Testis (tissue), 3 donors: Measurements from ENCODE around the gene CYTL1. TPM values are rescaled to one million over a fixed set of nuclear protein-coding genes. Genes with fewer than 3 reads are reported as not detected.
"Not testable (repeated sequence)": the region's sequence is repeated elsewhere in the genome, so short reads cannot be mapped to it uniquely, and the experiment has no call there.

ENCODE experiments used
- DNase-seq: peaks from one replicate; pipeline ENCODE4 v3.0.0-alpha.2; 2019
- H3K27ac ChIP-seq, 2 donors: fragments of 200-600 bp; sonication (generic); one replicate each; pipeline ENCODE4 v1.5.1; 2019
- H3K27me3 ChIP-seq: fragments of 200-600 bp; sonication (generic); one replicate; pipeline ENCODE4 v1.5.1; 2019
- H3K36me3 ChIP-seq: fragments of 200-600 bp; sonication (generic); one replicate; pipeline ENCODE4 v1.5.1; 2017; ENCODE audit warnings: low read depth; ENCODE audit errors: missing control alignments
- H3K4me1 ChIP-seq: fragments of 200-600 bp; sonication (generic); one replicate; pipeline ENCODE4 v1.5.1; 2019
- H3K4me3 ChIP-seq, 2 donors: fragments of 200-600 bp; sonication (generic); one replicate each; pipeline ENCODE4 v1.5.1; 2017 to 2019
- H3K9me3 ChIP-seq: fragments of 200-600 bp; sonication (generic); one replicate; pipeline ENCODE4 v1.5.1; 2017
- CTCF ChIP-seq, 3 experiments: fragments of 450-650 bp in 2 of 3; fragments of 200-600 bp in 1 of 3; sonication (generic) in 1 of 3; IDR thresholded peaks; one replicate each; pipeline ENCODE4 v1.5.1; 2016 to 2019; ENCODE audit warnings: antibody characterized with exemption in 3 of 3, mild to moderate bottlenecking in 2 of 3, moderate library complexity in 1 of 3
- POLR2A ChIP-seq: fragments of 450-650 bp; IDR thresholded peaks from one replicate; pipeline ENCODE4 v1.6.1; 2017; ENCODE audit warnings: antibody characterized with exemption, mild to moderate bottlenecking, moderate library complexity
- WGBS, 2 donors: methylation state at CpG; one replicate each; pipeline ENCODE4 v1.1.5; 2018; 5-methylcytosine and 5-hydroxymethylcytosine counted together
- intact Hi-C: fragments of 100-400 bp; cut with DNase I; formaldehyde crosslinking; loops from one replicate; pipeline ENCODE4 v1.15.1; 2023; ENCODE audit warnings: low total_unique reads
- polyA plus RNA-seq: library from polyadenylated mRNA; stranded (reverse); fragments of 350-450 nt; fragmentation: Illumina TruSeq; extraction: RNeasy Lipid Tissue Mini Kit (QIAGEN cat#74804); gene quantifications from one replicate; pipeline ENCODE4 v1.2.3, GENCODE V29; 2014; ENCODE audit warnings: low read depth, low replicate concordance; ENCODE audit not compliant: insufficient read depth
- total RNA-seq, 2 donors: library from RNA; depleted of rRNA; stranded (reverse); fragments of >200 nt; gene quantifications; one replicate each; pipeline ENCODE4 v1.2.3, GENCODE V29; 2016

The CYTL1 gene
- total and polyA plus RNA-seq, 3 donors from 2014 or later: 0.39 to 3.1 TPM; not detected in 1

- DNase-seq: no peak
- no peaks in the 10 kb centered on the region for H3K4me1 ChIP-seq
- no peaks in the 10 kb centered on the region for H3K9me3 ChIP-seq
- H3K27ac ChIP-seq: no peak overlapping the region
- WGBS, 2 donors: 91 to 93% methylated on average over 3 of the region's 3 CpGs
- H3K36me3 ChIP-seq: no peaks in the 10 kb centered on the region
- H3K4me3 ChIP-seq: no peak overlapping the region
- H3K27me3 ChIP-seq: no peaks in the 10 kb centered on the region
- no peak for TF ChIP-seq CTCF (IDR thresholded peaks at IDR 0.05)
- TF ChIP-seq POLR2A: no peak
- intact Hi-C loops: no loop called here
Measured at GRCh38 chr4:5009796-5010195, 9.5 kb downstream of the CYTL1 start.

GRCh38 chr4:5006932-5007331 lies 12.3 kb downstream of the CYTL1 start:
- DNase-seq, intact Hi-C loops, H3K27ac ChIP-seq, H3K36me3 ChIP-seq, H3K9me3 ChIP-seq, H3K4me1 ChIP-seq, H3K27me3 ChIP-seq, H3K4me3 ChIP-seq: not testable (repeated sequence)
- WGBS, 2 donors: 70 to 74% methylated on average over 11 of the region's 11 CpGs

- TF ChIP-seq POLR2A (no peak), CTCF (IDR thresholded peaks at IDR 0.05) (no peak)
- H3K27ac ChIP-seq: no peak overlapping the region
- H3K9me3 ChIP-seq: no peaks in the 10 kb centered on the region
- 91 to 92% methylated on average over 7 to 8 of the region's 8 CpGs for whole genome bisulfite sequencing, 2 donors
- H3K4me1 ChIP-seq: no peaks in the 10 kb centered on the region
- intact Hi-C loops: no loop called here
- H3K4me3 ChIP-seq: no peak overlapping the region
- no peaks in the 10 kb centered on the region for H3K36me3 ChIP-seq
- no peak for DNase-seq
- no peaks in the 10 kb centered on the region for H3K27me3 ChIP-seq
Measured at GRCh38 chr4:5004496-5004895, 14.8 kb downstream of the CYTL1 start.

GRCh38 chr4:5003918-5004317 lies 15.3 kb downstream of the CYTL1 start:
- no peak for DNase-seq
- intact Hi-C loops: no loop called here

GRCh38 chr4:5003372-5003857 lies 15.8 kb downstream of the CYTL1 start:
- TF ChIP-seq CTCF (IDR thresholded peaks at IDR 0.05) (no peak), POLR2A (no peak)
- 66 to 71% methylated on average over 8 to 9 of the region's 9 CpGs for WGBS, 2 donors
- H3K27ac ChIP-seq: no peak overlapping the region
- H3K36me3 ChIP-seq: no peaks in the 10 kb centered on the region
- intact Hi-C loops: no loop called here
- no peaks in the 10 kb centered on the region for H3K27me3 ChIP-seq
- DNase-seq: no peak
- no peak overlapping the region for H3K4me3 ChIP-seq
- no peaks in the 10 kb centered on the region for H3K4me1 ChIP-seq
- H3K9me3 ChIP-seq: no peaks in the 10 kb centered on the region

More at GRCh38 chr4:5003918-5004317, 15.3 kb downstream of the CYTL1 start:
- WGBS, 2 donors: 90 to 93% methylated on average over 3 of the region's 3 CpGs
- Histone ChIP-seq H3K27me3 (no peaks in the 10 kb centered on the region), H3K4me1 (no peaks in the 10 kb centered on the region), H3K27ac (no peak overlapping the region), H3K9me3 (no peaks in the 10 kb centered on the region), H3K4me3 (no peak overlapping the region), H3K36me3 (no peaks in the 10 kb centered on the region)
- TF ChIP-seq POLR2A: no peak
- TF ChIP-seq CTCF (IDR thresholded peaks at IDR 0.05): no peak

- intact Hi-C loops, H3K27ac ChIP-seq, DNase-seq, H3K9me3 ChIP-seq, H3K36me3 ChIP-seq, H3K4me3 ChIP-seq, H3K27me3 ChIP-seq, H3K4me1 ChIP-seq: not testable (repeated sequence)
- 73 to 90% methylated on average over 1 to 6 of the region's 6 CpGs for WGBS, 2 donors
Measured at GRCh38 chr4:5001641-5002040, 17.6 kb downstream of the CYTL1 start.

- H3K27ac ChIP-seq, H3K27me3 ChIP-seq, DNase-seq, H3K4me3 ChIP-seq, H3K36me3 ChIP-seq, H3K4me1 ChIP-seq, intact Hi-C loops, H3K9me3 ChIP-seq: not testable (repeated sequence)
- 82 to 97% methylated on average over 1 of the region's 1 CpG for WGBS, 2 donors
Measured at GRCh38 chr4:4996935-4997334, 22.3 kb downstream of the CYTL1 start.
